HS-27A (cell line): Measurements from ENCODE around the gene SRSF12.
"Not testable (repeated sequence)": the region's sequence is repeated elsewhere in the genome, so short reads cannot be mapped to it uniquely, and the experiment has no call there.

Experiments used
- DNase-seq: peaks from one replicate; pipeline ENCODE4 v3.0.0-alpha.2; 2012; ENCODE audit warnings: low read depth, missing footprints

SRSF12 gene

DNA sequence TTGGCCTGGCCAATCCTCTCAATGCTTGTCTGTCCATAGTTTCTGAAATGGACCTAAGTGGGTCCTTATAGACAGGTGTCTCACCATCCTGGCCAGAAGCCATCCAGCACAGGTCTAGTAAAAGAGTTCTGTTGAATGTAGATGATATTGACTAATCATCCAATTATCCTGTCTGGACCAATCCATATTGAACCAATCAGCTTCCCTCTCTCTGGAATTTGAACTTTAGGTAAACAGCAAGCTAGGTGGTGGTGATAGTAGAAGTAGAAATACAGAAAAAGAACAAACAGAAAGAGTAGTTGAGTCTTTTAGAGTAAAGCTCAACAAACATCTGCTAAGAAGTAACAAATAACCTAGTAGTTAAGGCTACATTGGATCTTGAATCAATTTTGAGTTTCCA is 46.8 kb downstream of the SRSF12 start:
- DNase-seq, result no peak

DNA sequence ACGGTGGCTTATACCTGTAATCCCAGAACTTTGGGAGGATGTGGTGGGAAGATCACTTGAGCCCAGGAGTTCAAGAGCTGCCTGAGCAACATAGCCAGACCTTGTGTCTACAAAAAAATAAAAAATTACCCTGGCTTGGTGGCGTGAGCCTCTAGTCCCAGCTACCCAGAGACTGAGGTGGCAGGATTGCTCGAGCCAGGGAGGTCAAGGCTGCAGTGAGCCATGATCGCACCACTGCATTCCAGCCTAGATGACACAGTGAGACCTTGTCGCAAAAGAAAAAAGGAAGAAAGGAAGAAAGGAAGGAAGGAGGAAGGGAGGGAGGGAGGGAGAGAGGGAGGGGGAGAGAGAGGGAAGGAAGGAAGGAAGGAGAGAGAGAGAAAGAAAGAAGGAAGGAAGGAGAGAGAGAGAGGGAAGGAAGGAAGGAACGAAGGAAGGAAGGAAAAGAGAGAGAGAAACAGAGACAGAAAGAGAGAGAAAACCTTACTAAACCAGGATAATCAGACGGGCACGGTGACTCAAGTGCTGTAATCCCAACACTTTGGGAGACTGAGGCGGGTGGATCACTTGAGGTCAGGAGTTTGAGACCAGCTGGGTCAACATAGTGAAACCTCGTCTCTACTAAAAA is 48.2 kb downstream of the SRSF12 start:
- no peak for DNase-seq

DNA sequence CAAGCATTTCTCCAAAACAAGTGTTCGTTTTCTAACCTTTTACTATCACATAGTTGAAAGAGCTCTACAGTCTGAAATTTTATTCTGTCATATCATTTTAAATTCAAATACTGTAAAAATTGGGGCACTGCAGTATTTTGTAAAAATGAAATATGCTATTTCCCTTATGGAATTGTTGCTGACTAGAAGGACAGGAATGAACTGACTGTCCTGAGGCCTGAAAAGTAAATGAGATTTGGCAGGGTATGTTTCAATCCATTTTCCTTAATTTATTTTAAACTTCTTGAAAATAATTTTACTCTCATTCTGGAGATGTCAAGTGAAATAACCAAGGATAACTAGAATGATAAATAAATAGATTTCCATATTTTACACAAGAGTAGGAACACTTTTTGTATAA is 49.2 kb downstream of the SRSF12 start:
- DNase-seq, result no peak

DNA sequence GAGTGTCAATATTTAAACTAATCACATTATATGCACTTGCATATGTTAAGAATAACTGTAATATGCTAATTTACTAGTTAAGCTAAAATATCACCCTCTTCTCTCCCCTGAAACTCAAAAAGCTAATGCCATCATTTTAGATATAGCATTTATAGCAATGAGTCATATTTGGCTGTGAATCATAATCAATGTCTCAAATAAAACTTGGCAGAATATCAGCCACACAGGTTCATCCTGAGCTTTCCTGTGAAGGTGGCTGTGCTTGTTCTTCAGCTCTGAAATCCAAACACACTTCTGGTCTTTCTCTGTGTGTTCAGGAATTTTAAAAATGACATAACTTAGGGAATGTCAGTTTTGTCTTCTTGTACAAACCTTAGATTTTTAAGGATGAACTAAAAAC is 50.1 kb downstream of the SRSF12 start:
- DNase-seq, result no peak

DNA sequence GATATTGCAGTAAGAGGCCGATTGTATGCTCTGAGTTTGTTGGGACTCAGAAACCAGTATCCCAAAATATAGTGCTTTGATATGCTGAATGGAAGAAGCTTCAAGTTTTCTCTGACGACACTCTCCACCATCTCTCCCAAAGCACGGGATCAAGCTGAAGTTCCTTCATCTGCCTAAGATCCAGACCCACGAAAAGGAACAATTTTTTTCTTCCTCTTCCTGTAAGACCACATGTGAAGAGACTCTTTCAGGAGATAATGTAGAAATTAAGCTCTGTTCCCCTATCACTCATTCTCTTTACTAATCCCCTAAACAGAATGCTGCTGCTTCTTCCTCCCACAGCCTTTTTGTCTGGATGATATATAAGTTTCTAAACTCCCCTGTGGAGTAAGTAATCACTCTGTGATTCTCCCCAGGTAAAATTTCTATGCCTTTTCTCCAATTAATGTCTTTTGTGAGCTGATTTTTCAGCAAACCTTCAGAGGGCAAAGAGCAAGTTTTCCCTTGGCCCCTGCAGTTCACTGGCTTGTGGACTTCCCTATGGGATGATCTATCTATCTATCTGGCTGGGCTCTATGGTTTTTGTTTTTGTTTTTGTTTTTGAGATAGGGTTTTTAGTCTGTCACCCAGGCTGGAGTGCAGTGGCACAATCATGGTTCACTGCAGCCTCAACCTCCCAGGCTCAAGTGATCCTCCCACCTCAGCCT is 50.8 kb downstream of the SRSF12 start:
- no peak for DNase-seq

DNA sequence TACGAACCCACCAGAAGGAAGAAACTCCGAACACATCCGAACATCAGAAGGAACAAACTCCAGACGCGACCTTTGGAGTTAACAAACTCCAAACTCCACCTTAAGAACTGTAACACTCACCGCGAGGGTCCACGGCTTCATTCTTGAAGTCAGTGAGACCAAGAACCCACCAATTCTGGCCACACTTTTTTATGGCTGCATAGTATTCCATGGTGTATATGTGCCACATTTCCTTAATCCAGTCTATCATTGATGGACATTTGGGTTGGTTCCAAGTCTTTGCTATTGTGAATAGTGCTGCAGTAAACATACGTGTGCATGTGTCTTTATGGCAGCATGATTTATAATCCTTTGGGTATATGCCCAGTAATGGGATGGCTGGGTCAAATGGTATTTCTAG is 51.8 kb downstream of the SRSF12 start:
- DNase-seq, result not testable (repeated sequence)

DNA sequence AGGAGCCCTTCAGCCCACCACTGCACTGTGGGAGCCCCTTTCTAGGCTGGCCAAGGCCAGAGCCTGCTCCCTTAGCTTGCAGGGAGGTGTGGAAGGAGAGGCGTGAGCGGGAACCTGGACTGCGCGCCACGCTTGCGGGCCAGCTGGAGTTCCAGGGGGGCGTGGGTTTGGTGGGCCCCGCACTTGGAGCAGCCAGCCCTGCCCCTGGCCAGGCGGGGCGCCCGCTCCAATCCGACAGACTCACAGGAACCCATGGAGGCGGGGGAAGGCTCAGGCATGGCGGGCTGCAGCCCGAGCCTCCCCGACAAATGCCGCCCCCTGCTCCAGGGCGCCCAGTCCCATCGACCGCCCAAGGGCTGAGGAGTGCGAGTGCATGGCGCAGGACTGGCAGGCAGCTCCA is 52.9 kb downstream of the SRSF12 start:
- not testable (repeated sequence) for DNase-seq

DNA sequence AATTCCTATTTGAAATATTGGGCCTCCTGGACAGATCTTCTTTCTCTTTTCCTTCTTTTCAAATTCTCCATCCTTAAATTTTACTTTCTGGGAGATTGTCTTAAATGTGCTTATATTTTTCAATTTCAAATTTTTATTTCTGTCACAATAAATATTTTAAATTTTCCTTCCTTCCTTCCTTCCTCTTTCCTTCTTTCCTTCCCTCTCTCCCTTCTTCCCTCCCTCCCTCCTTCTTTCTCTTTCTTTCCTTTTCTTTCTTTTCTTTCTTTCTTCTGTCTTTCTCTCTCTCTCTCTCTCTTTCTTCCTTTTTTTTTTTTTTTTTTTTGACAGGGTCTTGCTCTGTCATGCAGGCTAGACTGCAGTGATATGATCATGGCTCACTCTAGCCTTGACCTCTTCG is 54.0 kb downstream of the SRSF12 start:
- DNase-seq, result no peak

DNA sequence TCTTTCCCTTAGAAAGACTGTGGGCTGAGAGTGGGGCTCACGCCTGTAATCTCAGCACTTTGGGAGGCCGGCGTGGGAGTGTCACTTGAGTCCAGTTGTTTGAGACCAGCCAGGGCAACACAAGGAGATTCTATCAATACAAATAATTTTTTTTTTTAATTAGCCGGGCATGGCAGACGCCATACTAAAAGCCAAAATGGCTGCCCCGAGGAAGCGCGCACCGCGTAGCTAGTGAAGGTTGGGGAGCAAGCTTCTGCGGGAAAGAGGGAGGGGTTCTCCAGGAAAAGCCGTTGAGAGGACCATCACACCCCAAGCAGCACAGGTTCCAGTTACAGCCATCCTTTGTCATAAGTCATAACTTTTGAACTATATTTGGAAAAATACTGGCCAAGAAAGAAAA is 58.6 kb downstream of the SRSF12 start:
- no peak for DNase-seq

DNA sequence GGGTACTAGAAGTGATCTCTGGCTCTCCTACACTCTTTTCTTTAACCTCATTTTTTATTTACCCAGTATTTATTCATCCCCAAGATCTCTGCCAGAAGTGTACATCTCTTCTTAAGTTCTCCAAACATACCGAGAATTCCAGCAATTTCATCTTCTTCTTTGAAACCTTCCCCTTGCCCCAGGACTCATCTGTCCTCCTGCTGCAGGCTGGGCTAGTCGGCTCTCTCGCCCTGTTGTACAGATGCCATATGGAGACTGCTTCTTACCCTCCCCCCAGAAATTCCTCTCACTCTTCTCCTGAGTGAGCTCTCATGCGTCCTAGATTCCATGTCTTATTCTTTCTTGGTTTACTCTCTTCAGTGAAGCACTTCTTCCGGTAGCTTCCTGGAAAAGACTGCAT is 59.2 kb downstream of the SRSF12 start:
- no peak for DNase-seq

DNA sequence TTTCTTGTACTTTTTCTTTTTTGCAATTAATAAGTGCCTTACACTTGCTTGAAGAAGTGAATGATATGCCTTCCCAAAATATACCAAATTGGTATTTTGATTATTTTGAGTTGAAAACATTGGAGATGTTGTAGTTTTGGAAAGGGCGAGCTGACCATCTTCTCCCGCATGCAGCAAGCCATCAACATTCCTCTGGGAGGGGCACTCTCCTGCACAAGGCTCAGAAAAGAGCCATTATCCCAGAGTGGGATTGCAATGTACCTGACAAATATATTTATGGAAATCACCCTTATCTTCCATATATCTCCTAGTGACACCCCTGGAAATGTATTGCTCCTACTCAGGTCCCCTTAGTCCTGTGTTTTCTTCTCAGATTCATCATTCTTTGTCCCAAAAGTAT is 60.1 kb downstream of the SRSF12 start:
- DNase-seq, result no peak

DNA sequence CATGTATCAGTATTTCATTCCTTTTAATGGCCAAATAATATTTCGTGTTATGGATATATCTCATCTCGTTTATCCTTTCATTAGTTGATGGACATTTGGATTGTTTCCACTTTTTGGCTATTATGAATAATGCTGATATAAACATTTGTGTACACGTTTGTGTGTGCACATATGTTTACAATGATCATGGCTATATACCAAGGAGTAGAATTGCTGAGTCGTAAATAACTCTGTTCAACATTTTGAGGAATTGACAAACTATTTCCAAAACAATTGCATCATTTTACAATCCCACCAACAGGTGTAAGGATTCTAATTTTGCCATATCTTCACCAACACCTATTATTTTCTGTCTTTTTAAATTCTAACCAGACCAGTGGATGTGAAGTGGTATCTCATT is 63.7 kb downstream of the SRSF12 start:
- no peak for DNase-seq

DNA sequence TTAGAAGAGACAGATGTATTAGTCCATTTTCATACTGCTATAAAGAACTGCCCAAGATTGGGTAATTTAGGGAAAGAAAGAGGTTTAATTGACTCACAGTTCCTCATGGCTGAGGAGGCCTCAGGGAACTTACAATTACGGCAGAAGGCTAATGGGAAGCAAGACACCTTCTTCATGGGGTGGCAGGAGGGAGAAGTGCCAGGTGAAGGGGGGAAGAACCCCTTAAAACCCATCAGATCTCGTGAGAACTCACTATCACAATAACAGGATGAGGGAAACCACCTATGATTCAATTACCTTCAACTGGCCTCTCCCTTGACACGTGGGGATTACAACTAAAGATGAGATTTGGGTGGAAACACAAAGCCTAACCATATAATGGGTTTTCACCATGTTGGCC is 66.2 kb downstream of the SRSF12 start:
- DNase-seq, result no peak

DNA sequence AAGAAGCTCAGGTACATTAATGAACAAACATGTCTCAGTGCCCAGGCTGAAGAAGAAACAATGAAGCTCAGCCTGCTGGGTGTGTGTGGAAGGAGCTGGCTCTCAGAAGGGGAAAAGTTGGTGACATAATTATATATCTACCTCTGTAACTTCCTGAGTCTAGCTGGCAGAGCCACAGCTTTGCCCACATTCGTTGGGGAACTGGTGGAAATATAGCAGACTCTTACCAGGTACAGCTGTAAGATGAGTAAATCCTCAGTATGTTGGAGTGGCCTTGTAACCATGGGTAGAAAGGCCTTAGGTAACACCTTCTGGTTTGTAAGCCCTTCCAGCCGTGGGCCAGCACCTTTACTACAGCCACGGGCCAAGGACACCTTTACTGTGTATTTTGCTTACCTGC is 67.2 kb downstream of the SRSF12 start:
- DNase-seq, result no peak

DNA sequence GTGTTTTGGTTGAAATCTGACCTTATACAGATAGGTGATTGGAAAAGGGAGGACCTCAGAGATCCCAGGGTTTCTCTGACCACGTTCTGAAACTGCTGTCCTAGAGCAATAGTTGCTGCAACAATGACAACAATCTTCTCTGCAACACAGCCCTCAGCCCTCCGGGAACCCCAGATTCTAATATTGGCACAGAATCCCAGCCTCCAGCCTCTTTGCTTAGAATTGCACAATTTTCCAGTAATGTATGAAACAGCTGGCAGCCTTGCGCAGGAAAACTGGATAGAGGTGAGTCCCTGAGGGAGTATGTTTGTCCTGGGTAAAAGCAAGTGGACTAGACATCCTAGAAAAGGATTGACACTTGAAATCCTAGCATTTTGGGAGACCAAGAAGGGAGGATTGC is 67.7 kb downstream of the SRSF12 start:
- DNase-seq, result no peak

DNA sequence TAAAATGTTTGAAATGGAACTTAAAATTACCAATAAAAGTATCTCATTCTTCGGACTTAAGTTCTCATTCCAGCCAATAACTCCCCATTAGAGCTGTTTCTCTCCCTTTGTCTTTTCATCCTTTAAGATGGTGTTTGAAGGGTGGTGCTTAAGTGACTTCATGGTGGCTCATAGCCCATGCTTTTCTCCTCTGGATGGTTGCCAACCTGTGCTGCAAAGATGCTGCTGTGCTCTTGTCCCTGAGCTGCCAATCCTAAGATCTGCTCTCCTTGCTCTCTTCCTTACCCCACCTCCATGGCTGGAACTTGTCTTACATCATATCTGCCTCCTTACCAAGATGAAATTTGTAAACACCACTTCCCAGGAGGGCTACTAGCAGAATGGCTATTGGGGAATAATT is 68.9 kb downstream of the SRSF12 start:
- DNase-seq, result no peak

DNA sequence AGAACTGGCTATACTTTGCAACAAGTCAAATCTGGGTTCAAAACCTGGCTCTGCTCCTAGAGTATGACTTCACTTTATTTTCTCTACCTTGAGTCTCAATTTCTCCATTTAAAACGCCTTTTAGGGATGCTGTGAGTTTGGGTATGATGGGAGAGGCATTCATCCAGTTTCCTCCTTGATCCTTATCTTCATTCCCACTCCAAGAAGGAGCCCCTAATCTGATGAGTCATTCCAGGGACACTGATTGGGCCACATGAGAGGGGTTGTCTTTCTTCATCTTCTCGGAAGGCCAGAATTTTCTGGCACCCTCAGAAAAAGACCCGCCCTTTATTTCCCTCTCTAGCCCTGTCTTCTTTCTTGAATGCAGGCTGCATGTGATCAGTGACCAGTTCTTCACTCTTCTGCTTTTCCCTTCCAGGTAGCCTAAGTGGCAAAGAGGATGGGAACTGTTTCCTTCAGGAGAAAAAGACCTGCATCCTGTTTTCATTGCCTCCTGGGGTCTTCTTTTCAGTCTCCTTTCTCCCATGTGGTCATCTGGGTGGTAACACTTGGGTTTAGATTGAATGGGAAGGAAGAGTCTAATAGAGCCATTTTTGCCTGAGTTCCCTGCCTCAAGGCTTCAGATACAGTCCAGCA is 69.5 kb downstream of the SRSF12 start:
- no peak for DNase-seq

DNA sequence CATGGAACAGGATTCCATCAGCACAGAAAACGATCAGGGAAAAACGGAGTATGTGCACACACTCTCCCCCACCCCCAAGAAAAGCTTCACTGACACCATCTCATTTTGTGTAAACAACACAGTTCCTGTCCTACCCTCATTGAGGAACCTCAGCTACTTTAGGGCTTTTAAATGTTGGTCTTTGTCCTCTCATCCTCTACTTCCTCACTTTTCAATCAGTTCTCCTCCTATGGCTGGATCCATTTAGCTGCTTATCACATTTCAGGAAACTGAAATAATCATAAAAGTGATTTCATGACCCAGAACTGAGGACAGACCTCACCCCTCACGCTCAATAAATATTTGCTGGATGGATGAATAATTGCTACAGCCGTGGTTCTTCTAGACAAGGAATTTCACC is 70.4 kb downstream of the SRSF12 start:
- no peak for DNase-seq
